GM18951 (cell line): Measurements from ENCODE around the gene TNFRSF25.

Source experiments
- POLR2A ChIP-seq: IDR thresholded peaks from 4 replicates; pipeline ENCODE4 v1.6.1; 2011; ENCODE audit warnings: mild to moderate bottlenecking; ENCODE audit not compliant: insufficient read length, insufficient read depth; ENCODE audit errors: extremely low read depth
- in situ Hi-C: fragments of 300-500 bp; cut with MboI; formaldehyde crosslinking; loops from one replicate; pipeline ENCODE4 v1.12.0; 2022; ENCODE audit warnings: low sequenced_read_pairs, mixed read lengths, inconsistent platforms; ENCODE audit not compliant: unreplicated experiment

Gene TNFRSF25

GRCh38 chr1:6488602-6489382, 22.8 kb upstream of the TNFRSF25 start:
- TF ChIP-seq POLR2A, result no peak
- in situ Hi-C loops, result no loop called here

- no peak for TF ChIP-seq POLR2A
- in situ Hi-C loops, result no loop called here
Measured at GRCh38 chr1:6487804-6488484, 22.0 kb upstream of the TNFRSF25 start.

GRCh38 chr1:6486433-6487011, 20.5 kb upstream of the TNFRSF25 start:
- no peak for TF ChIP-seq POLR2A
- in situ Hi-C loops, result no loop called here

GRCh38 chr1:6485168-6486101, 19.5 kb upstream of the TNFRSF25 start:
- in situ Hi-C loops, result no loop called here
- TF ChIP-seq POLR2A, result no peak

- in situ Hi-C loops, result no loop called here
- TF ChIP-seq POLR2A, result no peak
Measured at GRCh38 chr1:6484826-6485167, 18.8 kb upstream of the TNFRSF25 start.

GRCh38 chr1:6483761-6484117, 17.8 kb upstream of the TNFRSF25 start:
- in situ Hi-C loops, result no loop called here
- no peak for TF ChIP-seq POLR2A

- no peak for TF ChIP-seq POLR2A
- in situ Hi-C loops, result no loop called here
Measured at GRCh38 chr1:6483017-6483760, 17.2 kb upstream of the TNFRSF25 start.

- in situ Hi-C loops, result no loop called here
- TF ChIP-seq POLR2A, result no peak
Measured at GRCh38 chr1:6481820-6482219, 15.8 kb upstream of the TNFRSF25 start.

GRCh38 chr1:6477039-6477820, 11.3 kb upstream of the TNFRSF25 start:
- no peak for TF ChIP-seq POLR2A
- in situ Hi-C loops, result no loop called here

- TF ChIP-seq POLR2A, result no peak
- in situ Hi-C loops, result no loop called here
Measured at GRCh38 chr1:6476483-6476882, 10.5 kb upstream of the TNFRSF25 start.

- TF ChIP-seq POLR2A, result no peak
- in situ Hi-C loops, result no loop called here
Measured at GRCh38 chr1:6475381-6476133, 9.6 kb upstream of the TNFRSF25 start.
